Neural cell (in vitro differentiated cells): ENCODE data around the gene MYO9A. TPM values are rescaled to one million over a fixed set of nuclear protein-coding genes. Genes with fewer than 3 reads are reported as not detected.
"Not testable (repeated sequence)": the region's sequence is repeated elsewhere in the genome, so short reads cannot be mapped to it uniquely, and the experiment has no call there.

Source experiments
- H2AFZ ChIP-seq: fragments of 200-600, 300-800 bp; sonication (generic), shearing (Covaris generic); 2 replicates; pipeline ENCODE4 v1.6.0; 2014; ENCODE audit warnings: low read depth, mild to moderate bottlenecking, antibody characterized with exemption, low read length, moderate library complexity
- H3F3A ChIP-seq: fragments of 200-600 bp; shearing (Covaris generic); 2 replicates; pipeline ENCODE4 v1.6.1; 2016; ENCODE audit warnings: mild to moderate bottlenecking, moderate library complexity, mixed read lengths, antibody characterized with exemption, low read length; ENCODE audit not compliant: insufficient read depth, poor library complexity, severe bottlenecking
- H3K27ac ChIP-seq: fragments of 200-600, 300-800 bp; sonication (generic), shearing (Covaris generic); 2 replicates; pipeline ENCODE4 v1.5.1; 2014; ENCODE audit warnings: mild to moderate bottlenecking, low read length, moderate library complexity
- H3K27me3 ChIP-seq: fragments of 300-800, 200-600 bp; sonication (generic), shearing (Covaris generic); 2 replicates; pipeline ENCODE4 v1.6.0; 2014; ENCODE audit warnings: mild to moderate bottlenecking, low read depth, low read length, moderate library complexity; ENCODE audit not compliant: insufficient read depth
- H3K36me3 ChIP-seq: fragments of 300-800, 200-600 bp; sonication (generic), shearing (Covaris generic); 2 replicates; pipeline ENCODE4 v1.5.1; 2014; ENCODE audit warnings: mild to moderate bottlenecking, antibody characterized with exemption, low read length, moderate library complexity; ENCODE audit not compliant: insufficient read depth
- H3K4me2 ChIP-seq: fragments of 300-800, 200-600 bp; sonication (generic), shearing (Covaris generic); 2 replicates; pipeline ENCODE4 v1.6.0; 2014; ENCODE audit warnings: mild to moderate bottlenecking, low read length
- H3K4me3 ChIP-seq: fragments of 300-800, 200-600 bp; sonication (generic), shearing (Covaris generic); 2 replicates; pipeline ENCODE4 v1.5.1; 2014; ENCODE audit warnings: mild to moderate bottlenecking, low read length, moderate library complexity
- H3K79me2 ChIP-seq: fragments of 200-600 bp; shearing (Covaris generic); replicated peaks from 2 replicates; pipeline ENCODE4 v1.6.0; 2014; ENCODE audit warnings: mild to moderate bottlenecking, low read length, moderate library complexity; ENCODE audit not compliant: insufficient read depth
- H3K9ac ChIP-seq: fragments of 300-800, 200-600 bp; sonication (generic), shearing (Covaris generic); 2 replicates; pipeline ENCODE4 v1.6.1; 2016; ENCODE audit warnings: mild to moderate bottlenecking, low read length, mixed read lengths
- H3K9me2 ChIP-seq: fragments of 200-600 bp; shearing (Covaris generic); 2 replicates; pipeline ENCODE4 v1.6.1; 2016; ENCODE audit warnings: mild to moderate bottlenecking, low read length, mixed read lengths; ENCODE audit not compliant: insufficient read depth
- H3K9me3 ChIP-seq: fragments of 200-600, 300-800 bp; sonication (generic), shearing (Covaris generic); 2 replicates; pipeline ENCODE4 v1.6.1; 2016; ENCODE audit warnings: mild to moderate bottlenecking, mixed run types, low read length, moderate library complexity, mixed read lengths
- H4K20me1 ChIP-seq: fragments of 200-600 bp; shearing (Covaris generic); 2 replicates; pipeline ENCODE4 v1.6.1; 2016; ENCODE audit warnings: mild to moderate bottlenecking, mixed run types; ENCODE audit not compliant: insufficient read depth
- CTCF ChIP-seq: fragments of 450-650 bp; IDR thresholded peaks from 2 replicates; pipeline ENCODE4 v1.5.1; 2014; ENCODE audit warnings: antibody characterized with exemption, mild to moderate bottlenecking, moderate library complexity; ENCODE audit not compliant: poor library complexity, severe bottlenecking
- EZH2 ChIP-seq: fragments of 200-600, 300-800 bp; shearing (Covaris generic), sonication (generic); IDR thresholded peaks from 2 replicates; pipeline ENCODE4 v1.6.1; 2014; ENCODE audit warnings: antibody characterized with exemption, low read length, borderline replicate concordance, mild to moderate bottlenecking; ENCODE audit not compliant: insufficient read depth, poor library complexity, severe bottlenecking
- MXI1 ChIP-seq: fragments of 450-650 bp; conservative IDR thresholded peaks from 2 replicates; pipeline ENCODE4 v1.6.1; 2014; ENCODE audit warnings: antibody characterized with exemption, mild to moderate bottlenecking; ENCODE audit not compliant: poor library complexity, severe bottlenecking
- POLR2AphosphoS5 ChIP-seq: IDR thresholded peaks from 2 replicates; pipeline ENCODE4 v1.6.1; 2012
- RAD21 ChIP-seq: fragments of 450-650 bp; conservative IDR thresholded peaks from 2 replicates; pipeline ENCODE4 v1.6.1; 2014; ENCODE audit warnings: antibody characterized with exemption, mild to moderate bottlenecking, moderate library complexity
- SMC3 ChIP-seq: fragments of 450-650 bp; conservative IDR thresholded peaks from 2 replicates; pipeline ENCODE4 v1.6.1; 2014; ENCODE audit warnings: antibody characterized with exemption, mild to moderate bottlenecking, moderate library complexity; ENCODE audit not compliant: poor library complexity
- TAF1 ChIP-seq: IDR thresholded peaks from 2 replicates; pipeline ENCODE4 v1.6.1; 2012; ENCODE audit warnings: low read depth
- polyA plus RNA-seq: library from polyadenylated mRNA; depleted of rRNA; stranded (reverse); fragments of >200 nt; gene quantifications from 2 replicates; pipeline ENCODE4 v1.2.3, GENCODE V29; 2014
- TF ChIP-seq, protein P1 (sequence below): IDR thresholded peaks from 2 replicates; pipeline ENCODE4 v1.6.1; 2012; ENCODE audit warnings: borderline replicate concordance

The MYO9A gene
- polyA plus RNA-seq, 1 donor from 2014 or later = 22.7 TPM

- H3K27ac ChIP-seq = no peak overlapping the region
- H3F3A ChIP-seq = no peaks in the 10 kb centered on the region
- H3K9me3 ChIP-seq = no peaks in the 10 kb centered on the region
- H3K9me2 ChIP-seq = no peaks in the 10 kb centered on the region
- no peak overlapping the region for H3K4me2 ChIP-seq
- H3K36me3 ChIP-seq = no peaks in the 10 kb centered on the region
- no peak overlapping the region for H2AFZ ChIP-seq
- TF ChIP-seq MXI1 = no peak
- no peak for TF ChIP-seq RAD21
- TF ChIP-seq, protein P1, sequence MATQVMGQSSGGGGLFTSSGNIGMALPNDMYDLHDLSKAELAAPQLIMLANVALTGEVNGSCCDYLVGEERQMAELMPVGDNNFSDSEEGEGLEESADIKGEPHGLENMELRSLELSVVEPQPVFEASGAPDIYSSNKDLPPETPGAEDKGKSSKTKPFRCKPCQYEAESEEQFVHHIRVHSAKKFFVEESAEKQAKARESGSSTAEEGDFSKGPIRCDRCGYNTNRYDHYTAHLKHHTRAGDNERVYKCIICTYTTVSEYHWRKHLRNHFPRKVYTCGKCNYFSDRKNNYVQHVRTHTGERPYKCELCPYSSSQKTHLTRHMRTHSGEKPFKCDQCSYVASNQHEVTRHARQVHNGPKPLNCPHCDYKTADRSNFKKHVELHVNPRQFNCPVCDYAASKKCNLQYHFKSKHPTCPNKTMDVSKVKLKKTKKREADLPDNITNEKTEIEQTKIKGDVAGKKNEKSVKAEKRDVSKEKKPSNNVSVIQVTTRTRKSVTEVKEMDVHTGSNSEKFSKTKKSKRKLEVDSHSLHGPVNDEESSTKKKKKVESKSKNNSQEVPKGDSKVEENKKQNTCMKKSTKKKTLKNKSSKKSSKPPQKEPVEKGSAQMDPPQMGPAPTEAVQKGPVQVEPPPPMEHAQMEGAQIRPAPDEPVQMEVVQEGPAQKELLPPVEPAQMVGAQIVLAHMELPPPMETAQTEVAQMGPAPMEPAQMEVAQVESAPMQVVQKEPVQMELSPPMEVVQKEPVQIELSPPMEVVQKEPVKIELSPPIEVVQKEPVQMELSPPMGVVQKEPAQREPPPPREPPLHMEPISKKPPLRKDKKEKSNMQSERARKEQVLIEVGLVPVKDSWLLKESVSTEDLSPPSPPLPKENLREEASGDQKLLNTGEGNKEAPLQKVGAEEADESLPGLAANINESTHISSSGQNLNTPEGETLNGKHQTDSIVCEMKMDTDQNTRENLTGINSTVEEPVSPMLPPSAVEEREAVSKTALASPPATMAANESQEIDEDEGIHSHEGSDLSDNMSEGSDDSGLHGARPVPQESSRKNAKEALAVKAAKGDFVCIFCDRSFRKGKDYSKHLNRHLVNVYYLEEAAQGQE = no peak
- TF ChIP-seq POLR2AphosphoS5 = no peak
- no peak overlapping the region for H3K4me3 ChIP-seq
- no peak overlapping the region for H3K9ac ChIP-seq
- peaks cover 13% of the 10 kb centered on the region for H3K79me2 ChIP-seq
- H3K27me3 ChIP-seq = no peaks in the 10 kb centered on the region
- H4K20me1 ChIP-seq = no peaks in the 10 kb centered on the region
Observed at GRCh38 chr15:72077950-72078349, 40.0 kb downstream of the MYO9A start.

DNA sequence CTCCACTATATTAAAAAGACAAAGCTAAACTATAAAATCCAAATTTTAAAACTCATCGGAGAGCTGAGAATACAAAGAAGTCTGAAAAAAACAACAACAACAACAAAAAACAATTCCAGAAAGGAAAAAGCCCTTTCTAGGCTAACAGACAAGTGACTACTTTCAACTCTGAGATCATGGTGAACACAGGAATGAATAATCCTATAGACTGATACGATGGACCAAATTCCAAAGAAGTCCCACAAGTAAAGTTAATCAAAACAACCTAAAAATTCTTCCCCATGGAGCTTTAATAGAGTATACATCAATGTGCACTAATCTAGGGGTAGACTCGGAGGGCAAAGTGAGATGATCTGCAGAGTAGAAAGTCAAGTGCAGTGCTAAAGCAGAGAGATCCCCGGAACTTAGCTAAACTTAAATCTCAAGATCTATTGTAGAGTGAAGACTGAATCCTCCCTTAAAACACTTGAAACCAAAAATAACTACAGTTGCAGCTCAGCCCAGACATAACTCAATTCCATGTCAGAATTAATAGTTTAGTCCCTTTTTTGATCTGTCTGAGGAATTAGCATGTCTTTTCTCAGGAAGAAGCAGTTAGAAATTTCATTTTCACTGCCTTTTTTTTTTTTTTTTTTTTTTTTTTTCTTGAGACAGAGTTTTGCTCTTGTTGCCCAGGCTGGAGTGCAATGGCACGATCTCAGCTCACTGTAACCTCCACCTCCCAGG is 43.5 kb downstream of the MYO9A start:
- Histone ChIP-seq H3K9me3 (no peaks in the 10 kb centered on the region), H4K20me1 (no peaks in the 10 kb centered on the region), H3K79me2 (peaks cover 11% of the 10 kb centered on the region), H3K36me3 (no peaks in the 10 kb centered on the region), H3F3A (no peaks in the 10 kb centered on the region), H2AFZ (no peak overlapping the region), H3K27ac (no peak overlapping the region), H3K4me3 (no peak overlapping the region), H3K4me2 (no peak overlapping the region), H3K9me2 (no peaks in the 10 kb centered on the region), H3K27me3 (no peaks in the 10 kb centered on the region), H3K9ac (no peak overlapping the region)
- TF ChIP-seq RAD21 (no peak), EZH2 (no peak), TAF1 (no peak), MXI1 (no peak), SMC3 (no peak), POLR2AphosphoS5 (no peak), CTCF (no peak)
- TF ChIP-seq, protein P1 = no peak

GRCh38 chr15:72071448-72071825 is 46.5 kb downstream of the MYO9A start:
- H3K4me2 ChIP-seq = not testable (repeated sequence)

More at GRCh38 chr15:72071448-72071825, 46.5 kb downstream of the MYO9A start:
- not testable (repeated sequence) for H3K27me3 ChIP-seq, H3K9me3 ChIP-seq, H3F3A ChIP-seq, H2AFZ ChIP-seq, H3K9me2 ChIP-seq, H4K20me1 ChIP-seq, H3K27ac ChIP-seq, H3K36me3 ChIP-seq, H3K4me3 ChIP-seq, H3K9ac ChIP-seq
- H3K79me2 ChIP-seq = peaks cover 15% of the 10 kb centered on the region
